VCaP (cell line): ENCODE results near the gene CXCL6.

Experiments
- H3K27ac ChIP-seq: fragments of 450-650 bp; 2 replicates; pipeline ENCODE4 v1.5.1; 2017
- CTCF ChIP-seq: fragments of 450-650 bp; conservative IDR thresholded peaks from 2 replicates; pipeline ENCODE4 v1.5.1; 2017; ENCODE audit warnings: mild to moderate bottlenecking, moderate library complexity

The CXCL6 gene

GRCh38 chr4:73841243-73841925 is 4.9 kb downstream of the CXCL6 start:
- no peak for TF ChIP-seq CTCF
- H3K27ac ChIP-seq, result peak overlapping the region; percentile 84; the same call in 1 of the 2 replicates

GRCh38 chr4:73842696-73843095 is 6.2 kb downstream of the CXCL6 start:
- no peak overlapping the region; the same call in 1 of the 2 replicates for H3K27ac ChIP-seq
- TF ChIP-seq CTCF, result no peak

GRCh38 chr4:73843369-73843768 is 6.9 kb downstream of the CXCL6 start:
- no peak for TF ChIP-seq CTCF
- H3K27ac ChIP-seq, result no peak overlapping the region

GRCh38 chr4:73844345-73844744 is 7.9 kb downstream of the CXCL6 start:
- TF ChIP-seq CTCF, result no peak
- no peak overlapping the region for H3K27ac ChIP-seq

- H3K27ac ChIP-seq, result no peak overlapping the region
- TF ChIP-seq CTCF, result no peak
Observed at GRCh38 chr4:73844806-73845205, 8.3 kb downstream of the CXCL6 start.

- no peak for TF ChIP-seq CTCF
- no peak overlapping the region for H3K27ac ChIP-seq
Observed at GRCh38 chr4:73847526-73848182, 11.2 kb downstream of the CXCL6 start.

- no peak overlapping the region for H3K27ac ChIP-seq
- TF ChIP-seq CTCF, result no peak
Observed at GRCh38 chr4:73848183-73848777, 11.8 kb downstream of the CXCL6 start.
